GM18867 (cell line): ENCODE measurements around the gene CDC7.
"Not testable (repeated sequence)": the region's sequence is repeated elsewhere in the genome, so short reads cannot be mapped to it uniquely, and the experiment has no call there.

Experiments used
- ATAC-seq: cut with Tn5 transposase; IDR thresholded peaks from one replicate; pipeline ENCODE4 v1.9.1; 2021; ENCODE audit warnings: mild to moderate bottlenecking, moderate library complexity; ENCODE audit not compliant: unreplicated experiment

Gene CDC7

GRCh38 chr1:91500756-91501522 is at the start of gene CDC7:
Gene CDC7, plus strand, starts transcription at chr1:91500851. Its CDS starts 866 bp downstream, at chr1:91501717.
- ATAC-seq = peak; percentile 79

DNA sequence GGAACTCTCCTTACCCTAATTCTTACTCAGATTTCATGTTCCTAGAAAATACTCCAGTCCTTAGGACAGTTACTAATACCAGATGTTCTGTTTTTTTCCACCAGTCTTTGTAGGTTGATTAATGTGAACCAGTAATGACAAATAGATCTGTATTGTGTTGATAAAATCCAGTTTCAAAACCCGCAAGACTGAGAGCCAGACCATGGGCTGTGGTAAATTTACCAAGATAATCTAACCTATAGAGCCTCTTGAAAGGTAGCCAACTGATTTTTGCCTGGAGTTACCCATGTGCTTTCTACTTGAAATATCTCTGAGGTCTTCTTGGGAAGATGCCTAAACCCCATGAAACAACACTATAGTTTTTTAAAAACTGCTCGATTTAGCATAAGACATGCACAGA is 46.5 kb upstream of the CDC7 start:
- no peak for ATAC-seq

GRCh38 chr1:91455334-91455733 is 45.3 kb upstream of the CDC7 start:
- ATAC-seq = no peak

GRCh38 chr1:91455896-91456295 is 44.8 kb upstream of the CDC7 start:
- no peak for ATAC-seq

GRCh38 chr1:91465350-91465749 is 35.3 kb upstream of the CDC7 start:
- not testable (repeated sequence) for ATAC-seq

GRCh38 chr1:91476533-91477217 is 24.0 kb upstream of the CDC7 start:
- no peak for ATAC-seq

GRCh38 chr1:91487469-91487868 is 13.2 kb upstream of the CDC7 start:
- ATAC-seq = no peak

- no peak for ATAC-seq
Measured at GRCh38 chr1:91490501-91490900, 10.2 kb upstream of the CDC7 start.

GRCh38 chr1:91498035-91498434 is 2.6 kb upstream of the CDC7 start:
- ATAC-seq = no peak

GRCh38 chr1:91498498-91499245 is 2.0 kb upstream of the CDC7 start:
- ATAC-seq = no peak

- no peak for ATAC-seq
Measured at GRCh38 chr1:91499346-91499745, 1.3 kb upstream of the CDC7 start.

GRCh38 chr1:91499904-91500755 is 521 bp upstream of the CDC7 start:
- ATAC-seq = peak; percentile 9

DNA sequence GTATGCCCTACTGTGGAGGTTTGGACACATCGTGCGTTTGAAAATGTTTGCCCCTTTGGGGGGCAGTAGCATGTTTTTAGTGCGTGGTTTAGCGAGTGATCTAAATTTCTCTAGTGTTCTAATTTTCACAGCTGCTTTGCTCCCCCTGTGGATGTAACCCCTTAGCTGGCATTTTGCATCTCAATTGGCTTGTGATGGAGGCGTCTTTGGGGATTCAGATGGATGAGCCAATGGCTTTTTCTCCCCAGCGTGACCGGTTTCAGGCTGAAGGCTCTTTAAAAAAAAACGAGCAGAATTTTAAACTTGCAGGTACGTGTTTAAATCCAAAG is 836 bp downstream of the CDC7 start:
- ATAC-seq = peak; percentile 11

GRCh38 chr1:91501971-91502671 is 1.5 kb downstream of the CDC7 start:
- no peak for ATAC-seq

GRCh38 chr1:91502672-91503184 is 2.1 kb downstream of the CDC7 start:
- peak; percentile 24 for ATAC-seq

- ATAC-seq = no peak
Measured at GRCh38 chr1:91503332-91503900, 2.8 kb downstream of the CDC7 start.

DNA sequence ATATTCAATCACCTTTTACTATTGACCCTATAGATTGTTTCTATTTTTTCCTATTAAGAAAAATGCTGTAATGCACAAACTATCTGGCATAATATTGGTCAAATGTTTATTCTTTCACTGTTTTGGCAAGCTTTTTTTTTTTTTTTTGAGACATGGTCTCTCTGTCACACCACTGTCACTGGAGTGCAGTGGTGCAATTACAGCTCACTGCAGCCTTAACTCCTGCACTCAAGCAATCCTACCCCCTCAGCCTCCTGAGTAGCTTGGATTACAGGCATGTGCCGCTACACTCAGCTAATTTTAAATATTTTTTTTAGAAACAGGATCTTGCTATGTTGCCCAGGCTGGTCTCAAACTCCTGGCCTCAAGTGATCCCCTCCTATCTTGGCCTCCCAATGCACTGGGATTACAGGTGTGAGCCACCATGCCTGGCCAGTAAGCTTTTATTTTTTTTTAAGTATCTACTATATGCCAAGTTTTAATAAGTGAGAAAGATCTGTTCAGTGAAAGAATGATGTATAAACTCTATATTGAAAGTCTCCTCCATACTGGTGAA is 3.4 kb downstream of the CDC7 start:
- ATAC-seq = no peak

- no peak for ATAC-seq
Measured at GRCh38 chr1:91505086-91505485, 4.4 kb downstream of the CDC7 start.

DNA sequence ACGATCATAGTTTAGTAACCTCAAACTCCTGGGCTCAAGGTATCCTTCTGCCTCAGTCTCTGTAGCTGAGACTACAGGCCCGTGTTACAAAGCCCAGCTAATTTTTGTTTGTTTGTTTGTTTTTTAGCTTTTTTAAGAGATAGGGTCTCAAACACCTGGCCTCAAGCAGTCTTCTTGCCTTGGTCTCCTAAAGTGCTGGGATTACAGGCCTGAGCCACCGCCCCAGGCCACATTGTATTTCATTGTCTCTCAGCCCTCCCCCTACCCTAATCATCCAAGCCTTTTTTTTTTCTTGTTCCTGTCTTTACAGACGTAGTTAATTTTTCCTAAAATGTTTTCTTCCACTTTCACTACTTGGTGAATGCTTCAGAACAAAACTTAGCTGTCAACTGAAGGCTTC is 5.4 kb downstream of the CDC7 start:
- ATAC-seq = no peak
